Measurements from ENCODE around the gene DOCK1. TPM values are rescaled to one million over a fixed set of nuclear protein-coding genes. Genes with fewer than 3 reads are reported as not detected.

DOCK1 gene
- polyA plus RNA-seq, 1 of the 3 experiments (the other 2 are of a cell fraction), result 15.5 TPM

GRCh38 chr10:127319271-127319670 is 414.0 kb downstream of the DOCK1 start:
- Histone ChIP-seq H3K4me2 (no peak overlapping the region), H3K9ac (no peak overlapping the region), H3K79me2 (ENCODE audit: insufficient read depth) (no peaks in the 10 kb centered on the region), H3K27me3 (ENCODE audit: insufficient read depth) (no peaks in the 10 kb centered on the region), H3F3A (replicated peaks; ENCODE audit: insufficient read depth) (no peaks in the 10 kb centered on the region), H3K4me1 (ENCODE audit: control insufficient read depth in 1 of 2, insufficient read depth in 2 of 2, low read depth in 1 of 2, low read length in 1 of 2) (no peaks in the 10 kb centered on the region; a peak in 2 of 4 replicates), H3K4me3 (ENCODE audit: low read depth in 2 of 2, low read length in 1 of 2) (no peak overlapping the region), H4K20me1 (ENCODE audit: insufficient read depth) (no peaks in the 10 kb centered on the region), H3K27ac (ENCODE audit: low read depth in 2 of 2, low read length in 1 of 2) (no peak overlapping the region), H2AFZ (ENCODE audit: low read depth) (no peak overlapping the region), H3K9me2 (no peaks in the 10 kb centered on the region), H3K9me3 (no peaks in the 10 kb centered on the region), H3K36me3 (replicated peaks in 1 of 2; ENCODE audit: control insufficient read depth in 1 of 2, insufficient read depth in 2 of 2, low read length in 1 of 2) (no peaks in the 10 kb centered on the region)
- ChIA-PET CTCF (no interaction called here), POLR2A (no interaction called here)
- 92% methylated on average over 9 of the region's 9 CpGs for WGBS (ENCODE audit: low lambda C conversion rate)
- TF ChIP-seq PBX3 (IDR thresholded peaks at IDR 0.05) (no peak), CTCF (IDR thresholded peaks at IDR 0.05) (no peak), YY1 (IDR thresholded peaks at IDR 0.05; ENCODE audit: low read depth) (no peak), RXRA (IDR thresholded peaks at IDR 0.05; ENCODE audit: borderline replicate concordance, low read depth) (no peak), RAD21 (IDR thresholded peaks at IDR 0.05; ENCODE audit: low read length) (no peak), JUND (IDR thresholded peaks at IDR 0.05) (no peak), TEAD4 (IDR thresholded peaks at IDR 0.05; ENCODE audit: borderline replicate concordance, insufficient read depth) (no peak), FOSL2 (IDR thresholded peaks at IDR 0.05; ENCODE audit: borderline replicate concordance, low read depth) (no peak), FOXJ3 (CRISPR knock-in tag; IDR thresholded peaks at IDR 0.05) (no peak), POLR2AphosphoS5 (IDR thresholded peaks at IDR 0.05; ENCODE audit: low read depth, low read length) (no peak)
- no peak for DNase-seq

GRCh38 chr10:127319691-127320090 is 414.5 kb downstream of the DOCK1 start:
- Histone ChIP-seq H3K4me3 (ENCODE audit: low read depth in 2 of 2, low read length in 1 of 2) (no peak overlapping the region), H2AFZ (ENCODE audit: low read depth) (no peak overlapping the region), H4K20me1 (ENCODE audit: insufficient read depth) (no peaks in the 10 kb centered on the region), H3K9ac (no peak overlapping the region), H3K27me3 (ENCODE audit: insufficient read depth) (no peaks in the 10 kb centered on the region), H3F3A (replicated peaks; ENCODE audit: insufficient read depth) (no peaks in the 10 kb centered on the region), H3K9me3 (no peaks in the 10 kb centered on the region), H3K79me2 (ENCODE audit: insufficient read depth) (no peaks in the 10 kb centered on the region), H3K4me1 (ENCODE audit: control insufficient read depth in 1 of 2, insufficient read depth in 2 of 2, low read depth in 1 of 2, low read length in 1 of 2) (no peaks in the 10 kb centered on the region; a peak in 2 of 4 replicates), H3K27ac (ENCODE audit: low read depth in 2 of 2, low read length in 1 of 2) (no peak overlapping the region), H3K4me2 (no peak overlapping the region), H3K9me2 (no peaks in the 10 kb centered on the region), H3K36me3 (replicated peaks in 1 of 2; ENCODE audit: control insufficient read depth in 1 of 2, insufficient read depth in 2 of 2, low read length in 1 of 2) (no peaks in the 10 kb centered on the region)
- WGBS (ENCODE audit: low lambda C conversion rate), result 93% methylated on average over 9 of the region's 10 CpGs
- no peak for DNase-seq
- CTCF ChIA-PET, result no interaction called here
- POLR2A ChIA-PET, result no interaction called here
- TF ChIP-seq PBX3 (IDR thresholded peaks at IDR 0.05) (no peak), FOXM1 (IDR thresholded peaks at IDR 0.05; ENCODE audit: low read depth) (no peak), ELF1 (IDR thresholded peaks at IDR 0.05) (no peak), RAD21 (IDR thresholded peaks at IDR 0.05; ENCODE audit: low read length) (no peak), IRF3 (IDR thresholded peaks at IDR 0.05; ENCODE audit: low read depth, low read length) (no peak)

All from SK-N-SH (cell line).